ENCODE results near the gene KDSR.

GRCh38 chr18:63407734-63408133, 40.7 kb upstream of the KDSR start:
- TF ChIP-seq, protein P1, sequence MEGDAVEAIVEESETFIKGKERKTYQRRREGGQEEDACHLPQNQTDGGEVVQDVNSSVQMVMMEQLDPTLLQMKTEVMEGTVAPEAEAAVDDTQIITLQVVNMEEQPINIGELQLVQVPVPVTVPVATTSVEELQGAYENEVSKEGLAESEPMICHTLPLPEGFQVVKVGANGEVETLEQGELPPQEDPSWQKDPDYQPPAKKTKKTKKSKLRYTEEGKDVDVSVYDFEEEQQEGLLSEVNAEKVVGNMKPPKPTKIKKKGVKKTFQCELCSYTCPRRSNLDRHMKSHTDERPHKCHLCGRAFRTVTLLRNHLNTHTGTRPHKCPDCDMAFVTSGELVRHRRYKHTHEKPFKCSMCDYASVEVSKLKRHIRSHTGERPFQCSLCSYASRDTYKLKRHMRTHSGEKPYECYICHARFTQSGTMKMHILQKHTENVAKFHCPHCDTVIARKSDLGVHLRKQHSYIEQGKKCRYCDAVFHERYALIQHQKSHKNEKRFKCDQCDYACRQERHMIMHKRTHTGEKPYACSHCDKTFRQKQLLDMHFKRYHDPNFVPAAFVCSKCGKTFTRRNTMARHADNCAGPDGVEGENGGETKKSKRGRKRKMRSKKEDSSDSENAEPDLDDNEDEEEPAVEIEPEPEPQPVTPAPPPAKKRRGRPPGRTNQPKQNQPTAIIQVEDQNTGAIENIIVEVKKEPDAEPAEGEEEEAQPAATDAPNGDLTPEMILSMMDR (IDR thresholded peaks at IDR 0.05): no peak
- no peak for TF ChIP-seq POLR2A (IDR thresholded peaks at IDR 0.05)
